Upper lobe of left lung (tissue), 6 donors: ENCODE data around the gene KCNK1. TPM values are rescaled to one million over a fixed set of nuclear protein-coding genes. Genes with fewer than 3 reads are reported as not detected.

Source experiments
- ATAC-seq, 2 donors: fragments of 200-7000 bp; cut with Tn5 transposase; one replicate each; pipeline ENCODE4 v1.9.1; 2022; ENCODE audit warnings: mild to moderate bottlenecking in 2 of 2, moderate library complexity in 2 of 2; ENCODE audit not compliant: low FRiP score in 2 of 2
- DNase-seq, 2 donors: peaks; one replicate each; pipeline ENCODE4 v3.0.0-alpha.2; 2019 to 2020
- H3K27ac ChIP-seq, 4 donors: fragments of 200-600 bp; sonication (generic); one replicate each; pipeline ENCODE4 v1.5.1; 2016 to 2019
- H3K27me3 ChIP-seq, 4 donors: fragments of 200-600 bp; sonication (generic); one replicate each; pipeline ENCODE4 v1.5.1; 2017 to 2019
- H3K36me3 ChIP-seq, 4 donors: fragments of 200-600 bp; sonication (generic); one replicate each; pipeline ENCODE4 v1.5.1; 2016 to 2019
- H3K4me1 ChIP-seq, 4 donors: fragments of 200-600 bp; sonication (generic); one replicate each; pipeline ENCODE4 v1.5.1; 2018 to 2019
- H3K4me3 ChIP-seq, 4 donors: fragments of 200-600 bp; sonication (generic); one replicate each; pipeline ENCODE4 v1.5.1; 2017 to 2019; ENCODE audit warnings: mild to moderate bottlenecking in 2 of 4, moderate library complexity in 1 of 4
- H3K9me3 ChIP-seq, 4 donors: fragments of 200-600 bp; sonication (generic); one replicate each; pipeline ENCODE4 v1.5.1; 2018 to 2019
- CTCF ChIP-seq, 6 experiments: fragments of 450-650 bp in 4 of 6; fragments of 200-600 bp in 2 of 6; sonication (generic) in 2 of 6; IDR thresholded peaks; one replicate each; pipeline ENCODE4 v1.5.1; 2016 to 2019; ENCODE audit warnings: antibody characterized with exemption in 6 of 6
- EP300 ChIP-seq, 4 donors: sonication (generic); formaldehyde crosslinking; IDR thresholded peaks; one replicate each; pipeline ENCODE4 v1.5.1; 2017; ENCODE audit warnings: antibody characterized with exemption in 4 of 4, control low read depth in 2 of 4
- POLR2A ChIP-seq, 4 donors: fragments of 450-650 bp; IDR thresholded peaks; one replicate each; pipeline ENCODE4 v1.5.1; 2016 to 2017; ENCODE audit warnings: antibody characterized with exemption in 4 of 4, mild to moderate bottlenecking in 2 of 4
- POLR2AphosphoS5 ChIP-seq, 2 donors: sonication (generic); formaldehyde crosslinking; IDR thresholded peaks; one replicate each; pipeline ENCODE4 v1.5.1; 2017; ENCODE audit warnings: antibody characterized with exemption in 2 of 2
- WGBS, 2 donors: methylation state at CpG; one replicate each; pipeline ENCODE4 v1.1.5; 2017 to 2018; 5-methylcytosine and 5-hydroxymethylcytosine counted together
- total RNA-seq, 6 donors: library from RNA; depleted of rRNA in 4 of 6; stranded (reverse); fragments of >200 nt in 4 of 6; gene quantifications; one replicate each; pipeline versions ENCODE4 v1.1.0 to v1.2.1, GENCODE V29; 2016 to 2021
- donor health status: DM: no; HTN: no; CAD: no; lungs with moderate emphysema.
- donor health status: DM: no; HTN: yes; CAD: no; lungs with severe emphysema.

KCNK1 gene
- total RNA-seq, 6 donors from 2014 or later: 6.4 to 25.2 (median 10.5) TPM

DNA sequence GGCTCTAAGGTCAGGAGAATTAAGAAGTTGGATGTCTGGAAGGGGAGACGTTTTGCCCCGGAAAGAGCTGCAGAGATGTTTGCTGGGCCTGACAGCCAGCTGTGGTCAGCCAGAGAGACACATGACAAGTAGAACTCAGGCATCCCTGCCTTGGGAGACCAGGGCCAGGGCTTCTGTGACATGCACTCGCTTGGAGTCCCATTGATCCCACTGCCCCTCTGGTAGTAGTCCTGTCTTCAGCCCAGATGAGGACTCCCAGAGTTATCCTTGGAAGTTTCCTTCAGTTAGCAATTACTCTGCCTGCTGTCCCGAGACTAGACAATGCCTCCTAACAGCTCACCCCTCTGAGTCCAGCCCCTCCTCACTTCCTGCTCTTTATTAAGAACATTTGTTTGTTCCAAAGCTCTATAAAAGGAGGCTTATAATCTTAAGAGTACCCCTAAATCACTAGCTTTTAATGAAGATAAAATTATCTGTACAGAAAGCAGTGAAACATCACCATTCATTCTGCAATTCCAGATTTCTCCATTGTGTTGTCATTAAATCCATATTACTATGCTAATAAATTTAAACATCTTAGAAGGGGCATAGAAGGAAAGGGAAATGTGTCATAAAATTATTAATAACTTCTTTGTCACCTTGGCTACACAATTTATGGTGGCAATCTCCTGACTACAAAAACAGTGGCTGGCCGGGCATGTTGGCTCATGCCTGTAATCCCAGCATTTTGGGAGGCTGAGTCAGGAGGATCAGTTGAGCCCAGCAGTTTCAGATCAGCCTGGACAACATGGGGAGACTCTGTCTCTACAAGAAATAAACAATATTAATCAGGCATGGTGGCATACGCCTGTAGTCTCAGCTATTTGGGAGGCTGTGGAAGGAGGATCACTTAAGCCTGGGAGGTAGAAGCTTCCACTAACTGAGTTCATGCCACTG, 94.2 kb downstream of the KCNK1 start:
- H3K9me3 ChIP-seq: no peaks in the 10 kb centered on the region
- H3K27ac ChIP-seq: peak overlapping the region in 1 of 4 donors; percentile 52
- WGBS, 2 donors: 47 to 65% methylated on average over 6 of the region's 6 CpGs
- ATAC-seq: no peak
- H3K27me3 ChIP-seq: no peaks in the 10 kb centered on the region
- no peak overlapping the region for H3K4me3 ChIP-seq
- H3K36me3 ChIP-seq: no peaks in the 10 kb centered on the region
- peaks cover 0 to 5% (median 4%) of the 10 kb centered on the region in 4 donors for H3K4me1 ChIP-seq
- no peak for DNase-seq
- TF ChIP-seq EP300 (IDR thresholded peaks at IDR 0.05) (no peak), POLR2A (IDR thresholded peaks at IDR 0.05) (no peak), POLR2AphosphoS5 (IDR thresholded peaks at IDR 0.05) (no peak), CTCF (IDR thresholded peaks at IDR 0.05) (no peak)

GRCh38 chr1:233710031-233710430, 96.1 kb downstream of the KCNK1 start:
- H3K4me3 ChIP-seq: no peak overlapping the region
- H3K9me3 ChIP-seq: no peaks in the 10 kb centered on the region
- no peaks in the 10 kb centered on the region for H3K27me3 ChIP-seq
- DNase-seq (no peak), ATAC-seq (no peak)
- WGBS, 2 donors: 75 to 89% methylated on average over 2 of the region's 2 CpGs
- H3K36me3 ChIP-seq: no peaks in the 10 kb centered on the region
- H3K4me1 ChIP-seq: peaks cover 0 to 4% (median 0%) of the 10 kb centered on the region in 4 donors
- no peak for TF ChIP-seq POLR2AphosphoS5 (IDR thresholded peaks at IDR 0.05)
- TF ChIP-seq CTCF (IDR thresholded peaks at IDR 0.05): no peak
- TF ChIP-seq EP300 (IDR thresholded peaks at IDR 0.05): no peak
- no peak for TF ChIP-seq POLR2A (IDR thresholded peaks at IDR 0.05)
- H3K27ac ChIP-seq: no peak overlapping the region

- Histone ChIP-seq H3K27ac (no peak overlapping the region), H3K27me3 (no peaks in the 10 kb centered on the region), H3K36me3 (no peaks in the 10 kb centered on the region), H3K9me3 (no peaks in the 10 kb centered on the region), H3K4me1 (peaks cover 0 to 4% (median 0%) of the 10 kb centered on the region in 4 donors), H3K4me3 (no peak overlapping the region)
- TF ChIP-seq POLR2AphosphoS5 (IDR thresholded peaks at IDR 0.05) (no peak), POLR2A (IDR thresholded peaks at IDR 0.05) (no peak), CTCF (IDR thresholded peaks at IDR 0.05) (no peak), EP300 (IDR thresholded peaks at IDR 0.05) (no peak)
- 56 to 73% methylated on average over 1 of the region's 1 CpG for WGBS, 2 donors
- ATAC-seq (no peak), DNase-seq (no peak)
Observed at GRCh38 chr1:233710507-233710906, 96.6 kb downstream of the KCNK1 start.

DNA sequence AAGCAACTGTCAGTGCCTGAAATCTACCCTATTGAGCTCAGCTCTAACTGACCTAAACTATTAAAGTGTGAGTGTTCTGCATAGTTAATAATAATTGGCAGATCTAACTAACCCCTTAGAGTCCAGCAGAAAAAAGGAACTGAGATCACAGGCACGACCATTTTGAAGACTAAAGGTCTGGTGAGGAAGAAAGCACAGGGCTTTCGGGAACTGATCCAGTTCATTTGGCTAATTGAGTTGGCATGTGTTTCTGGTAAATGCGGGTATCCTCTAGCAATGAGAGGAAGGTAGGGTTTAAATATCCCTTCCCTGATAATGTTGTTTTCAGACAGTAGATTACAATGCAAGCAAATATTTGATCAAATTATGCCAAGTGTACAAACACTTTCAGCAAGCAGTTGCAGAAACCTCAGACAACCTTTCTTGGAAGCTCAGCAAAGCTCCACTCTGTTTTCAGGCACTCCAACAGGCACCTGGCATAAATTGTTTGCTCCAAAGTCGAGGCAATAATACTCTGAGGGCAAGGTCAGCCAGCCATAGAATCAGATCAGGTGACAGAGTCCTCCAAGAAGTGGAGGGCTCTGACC, 100.8 kb downstream of the KCNK1 start:
- DNase-seq (no peak), ATAC-seq (no peak)
- H3K9me3 ChIP-seq: no peaks in the 10 kb centered on the region
- H3K27ac ChIP-seq: no peak overlapping the region
- H3K4me1 ChIP-seq: no peaks in the 10 kb centered on the region
- TF ChIP-seq POLR2AphosphoS5 (IDR thresholded peaks at IDR 0.05) (no peak), POLR2A (IDR thresholded peaks at IDR 0.05) (no peak), EP300 (IDR thresholded peaks at IDR 0.05) (no peak), CTCF (IDR thresholded peaks at IDR 0.05) (no peak)
- H3K36me3 ChIP-seq: no peaks in the 10 kb centered on the region
- H3K4me3 ChIP-seq: no peak overlapping the region
- no peaks in the 10 kb centered on the region for H3K27me3 ChIP-seq
- 50 to 53% methylated on average over 4 of the region's 4 CpGs for WGBS, 2 donors
